H1 (cell line): Measurements from ENCODE around the gene C19orf44. TPM values are rescaled to one million over a fixed set of nuclear protein-coding genes. Genes with fewer than 3 reads are reported as not detected.

Experiments
- CTCF ChIA-PET: fragments of 300-600 bp; sonication (Branson Sonifier 250); formaldehyde crosslinking; loops from one replicate; lab custom pipeline; 2021; ENCODE audit not compliant: partially characterized antibody; lab: Charles Lee
- POLR2A ChIA-PET: fragments of 300-600 bp; sonication (Branson Sonifier 250); formaldehyde crosslinking; loops from one replicate; lab custom pipeline; 2021; ENCODE audit warnings: inconsistent platforms; ENCODE audit not compliant: partially characterized antibody; lab: Charles Lee
- DNase-seq, 2 experiments: peaks; one replicate each; pipeline versions ENCODE4 v3.0.0 to v3.0.0-alpha.2; 2010 to 2022; ENCODE audit warnings: low spot score in 2 of 2, low read depth in 1 of 2, mixed read lengths in 1 of 2
- FAIRE-seq: peaks from 2 replicates; lab custom pipeline; 2011; peaks lifted over from hg19 to GRCh38; lab: Jason Lieb, UNC
- H2AFZ ChIP-seq: 2 replicates; pipeline ENCODE4 v1.8.1; 2012; ENCODE audit warnings: low read length, inconsistent platforms
- H2AK5ac ChIP-seq: 2 replicates; pipeline ENCODE4 v1.6.1; 2013; ENCODE audit warnings: low read depth, low read length
- H2BK120ac ChIP-seq: replicated peaks from 2 replicates; pipeline ENCODE3; 2013; ENCODE audit warnings: low read depth, low read length, inconsistent platforms
- H2BK12ac ChIP-seq: 2 replicates; pipeline ENCODE4 v1.6.1; 2013; ENCODE audit warnings: low read depth, low read length
- H2BK15ac ChIP-seq: 2 replicates; pipeline ENCODE4 v1.6.1; 2013; ENCODE audit warnings: low read length
- H2BK20ac ChIP-seq: 2 replicates; pipeline ENCODE4 v1.6.1; 2013; ENCODE audit warnings: low read length
- H2BK5ac ChIP-seq: 2 replicates; pipeline ENCODE4 v1.6.1; 2013; ENCODE audit warnings: low read depth, low read length
- H3K14ac ChIP-seq: 2 replicates; pipeline ENCODE4 v1.6.1; 2013; ENCODE audit warnings: inconsistent platforms; ENCODE audit not compliant: insufficient read length
- H3K18ac ChIP-seq: 2 replicates; pipeline ENCODE4 v1.6.1; 2013; ENCODE audit warnings: low read length; ENCODE audit errors: extremely low read depth
- H3K23ac ChIP-seq: 2 replicates; pipeline ENCODE4 v1.6.1; 2013; ENCODE audit warnings: inconsistent platforms; ENCODE audit not compliant: insufficient read length
- H3K23me2 ChIP-seq: 2 replicates; pipeline ENCODE4 v1.6.1; 2013; ENCODE audit warnings: low read depth, low read length
- H3K27ac ChIP-seq: 2 replicates; pipeline ENCODE4 v1.6.1; 2011; ENCODE audit warnings: low read depth, low read length, inconsistent platforms
- H3K27me3 ChIP-seq, 4 experiments: replicated peaks in 1 of 4; 1 replicate in 1 of 4; 2 replicates in 3 of 4; pipeline versions ENCODE4 v1.6.1 to v1.8.1; 2011 to 2013; ENCODE audit warnings: low read length in 3 of 4, mild to moderate bottlenecking in 3 of 4, inconsistent platforms in 2 of 4, mixed read lengths in 2 of 4, moderate library complexity in 1 of 4; ENCODE audit not compliant: control insufficient read depth in 3 of 4, insufficient read depth in 3 of 4; ENCODE audit errors: extremely low read depth in 1 of 4
- H3K36me3 ChIP-seq, 4 experiments: 2 replicates each; pipeline versions ENCODE4 v1.6.1 to v1.8.1; 2011 to 2013; ENCODE audit warnings: mild to moderate bottlenecking in 4 of 4, low read length in 3 of 4, moderate library complexity in 2 of 4, control low read depth in 1 of 4, inconsistent platforms in 1 of 4; ENCODE audit not compliant: insufficient read depth in 4 of 4, control insufficient read depth in 2 of 4
- H3K4ac ChIP-seq: replicated peaks from 2 replicates; pipeline ENCODE3; 2013; ENCODE audit warnings: low read length, low read depth, mixed read lengths, inconsistent platforms; ENCODE audit not compliant: insufficient read length
- H3K4me1 ChIP-seq, 4 experiments: replicated peaks in 1 of 4; 1 replicate in 1 of 4; 2 replicates in 3 of 4; pipeline versions ENCODE4 v1.6.1 to v1.8.1; 2011 to 2013; ENCODE audit warnings: low read length in 3 of 4, inconsistent platforms in 2 of 4, mixed read lengths in 1 of 4; ENCODE audit not compliant: insufficient read depth in 4 of 4, control insufficient read depth in 3 of 4
- H3K4me2 ChIP-seq, 2 experiments: 2 replicates each; pipeline versions ENCODE4 v1.6.1 to v1.8.1; 2011 to 2013; ENCODE audit warnings: low read depth in 2 of 2, low read length in 2 of 2, control low read depth in 1 of 2, inconsistent platforms in 1 of 2, mild to moderate bottlenecking in 1 of 2; ENCODE audit not compliant: insufficient read depth in 1 of 2
- H3K4me3 ChIP-seq, 4 experiments: fragments of 200-600, 300-600 bp in 1 of 4; sonication (generic), shearing (Covaris generic), sonication (Bioruptor Twin) in 1 of 4; 2 replicates each; pipeline versions ENCODE4 v1.5.1 to v1.8.1; 2011 to 2016; ENCODE audit warnings: low read length in 4 of 4, low read depth in 3 of 4, control low read depth in 2 of 4, inconsistent platforms in 2 of 4, mild to moderate bottlenecking in 2 of 4, mixed read lengths in 1 of 4, moderate library complexity in 1 of 4; ENCODE audit not compliant: insufficient read depth in 2 of 4; ENCODE audit errors: extremely low read depth in 1 of 4
- H3K56ac ChIP-seq: replicated peaks from 2 replicates; pipeline ENCODE3; 2013; ENCODE audit warnings: low read depth, mild to moderate bottlenecking, mixed read lengths, low read length, inconsistent platforms; ENCODE audit not compliant: insufficient read length
- H3K79me1 ChIP-seq: 2 replicates; pipeline ENCODE4 v1.6.1; 2013; ENCODE audit warnings: low read depth, low read length, control low read depth
- H3K79me2 ChIP-seq, 2 experiments: 2 replicates each; pipeline versions ENCODE4 v1.6.1 to v1.8.1; 2012 to 2013; ENCODE audit warnings: low read length in 2 of 2, mild to moderate bottlenecking in 2 of 2, inconsistent platforms in 1 of 2; ENCODE audit not compliant: insufficient read depth in 2 of 2, control insufficient read depth in 1 of 2
- H3K9ac ChIP-seq, 4 experiments: replicated peaks in 1 of 4; 1 replicate in 1 of 4; 2 replicates in 3 of 4; pipeline versions ENCODE4 v1.6.1 to v1.8.1; 2011 to 2013; ENCODE audit warnings: low read depth in 3 of 4, low read length in 3 of 4, control low read depth in 2 of 4, mild to moderate bottlenecking in 2 of 4, moderate library complexity in 2 of 4, inconsistent platforms in 1 of 4; ENCODE audit errors: extremely low read depth in 1 of 4
- H3K9me3 ChIP-seq, 2 experiments: 2 replicates each; pipeline versions ENCODE4 v1.6.1 to v1.8.1; 2012 to 2013; ENCODE audit warnings: mild to moderate bottlenecking in 2 of 2, moderate library complexity in 2 of 2, control low read depth in 1 of 2, inconsistent platforms in 1 of 2, low read depth in 1 of 2, low read length in 1 of 2, mixed read lengths in 1 of 2; ENCODE audit not compliant: insufficient read depth in 2 of 2
- H4K20me1 ChIP-seq, 2 experiments: replicated peaks in 1 of 2; 2 replicates each; pipeline versions ENCODE3 to v1.8.1; 2011 to 2013; ENCODE audit warnings: inconsistent platforms in 2 of 2, low read length in 2 of 2, mild to moderate bottlenecking in 1 of 2; ENCODE audit not compliant: insufficient read depth in 2 of 2, control insufficient read depth in 1 of 2
- H4K5ac ChIP-seq: 2 replicates; pipeline ENCODE4 v1.6.1; 2013; ENCODE audit warnings: low read length, low read depth, mixed read lengths, inconsistent platforms; ENCODE audit not compliant: insufficient read length
- H4K8ac ChIP-seq: 2 replicates; pipeline ENCODE4 v1.8.0; 2013; ENCODE audit warnings: mild to moderate bottlenecking, moderate library complexity, low read length, inconsistent platforms; ENCODE audit not compliant: insufficient read depth; ENCODE audit errors: extremely low read depth
- H4K91ac ChIP-seq: replicated peaks from 2 replicates; pipeline ENCODE3; 2013; ENCODE audit warnings: low read length, mixed read lengths, inconsistent platforms; ENCODE audit not compliant: insufficient read length
- CREB1 ChIP-seq: IDR thresholded peaks from 2 replicates; pipeline ENCODE4 v1.6.1; 2012; ENCODE audit warnings: inconsistent platforms
- CTCF ChIP-seq, 3 experiments: IDR thresholded peaks; 1 replicate in 2 of 3; 2 replicates in 1 of 3; pipeline versions ENCODE4 v1.5.1 to v1.6.1; 2011; ENCODE audit warnings: low read length in 3 of 3, mild to moderate bottlenecking in 3 of 3, inconsistent platforms in 2 of 3, low read depth in 1 of 3, moderate library complexity in 1 of 3; ENCODE audit not compliant: insufficient read depth in 1 of 3; ENCODE audit errors: control extremely low read depth in 1 of 3
- NANOG ChIP-seq: IDR thresholded peaks from 2 replicates; pipeline ENCODE4 v1.6.1; 2011; ENCODE audit warnings: low read length, low read depth, mild to moderate bottlenecking, inconsistent platforms; ENCODE audit not compliant: insufficient read depth, poor library complexity, severe bottlenecking
- SRF ChIP-seq: IDR thresholded peaks from 2 replicates; pipeline ENCODE4 v1.6.1; 2011; ENCODE audit warnings: mild to moderate bottlenecking, low read depth, low read length, moderate library complexity
- TEAD4 ChIP-seq: IDR thresholded peaks from 2 replicates; pipeline ENCODE4 v1.6.1; 2012; ENCODE audit warnings: low read depth, low read length, inconsistent platforms, mixed read lengths
- ZNF274 ChIP-seq: IDR thresholded peaks from 2 replicates; pipeline ENCODE4 v1.7.0; 2012; ENCODE audit warnings: low read length, borderline replicate concordance; ENCODE audit errors: extremely low read depth
- WGBS, 2 experiments: shearing (Covaris generic) in 1 of 2; methylation state at CpG; one replicate each; pipeline versions ENCODE4 v1.1.6 to v1.1.7; 2013 to 2015; ENCODE audit warnings: low lambda C conversion rate in 2 of 2, mixed read lengths in 2 of 2, inconsistent platforms in 1 of 2, low coverage in 1 of 2, missing lambda C conversion rate in 1 of 2; ENCODE audit not compliant: insufficient replicate concordance in 2 of 2, insufficient coverage in 1 of 2, insufficient read length in 1 of 2; ENCODE audit errors: extremely low coverage in 1 of 2, missing lambda C conversion rate in 1 of 2; 5-methylcytosine and 5-hydroxymethylcytosine counted together
- polyA plus RNA-seq, 7 experiments: library from polyadenylated mRNA; depleted of rRNA in 3 of 7; stranded (reverse) in 5 of 7; unstranded in 2 of 7; fragments of >200 nt in 5 of 7; fragments of 200-250 nt in 2 of 7; gene quantifications; 1 replicate in 5 of 7; 2 replicates in 1 of 7; 4 replicates in 1 of 7; pipeline versions ENCODE4 v1.2.1 to v1.2.3, GENCODE V29; 2011 to 2013; ENCODE audit warnings: missing spikeins in 2 of 7, mixed read lengths in 2 of 7
- total RNA-seq: library from RNA; stranded (reverse); fragmentation: NEBNext Ultra II Directional; extraction: Animal tissue kit (Norgen Biotek cat#: 25700); gene quantifications from 2 replicates; pipeline ENCODE4 v1.2.1, GENCODE V29; 2021

C19orf44 gene
- total and polyA plus RNA-seq, 2 of the 8 experiments (the other 6 are each of a cell fraction or from before 2014, with no cell fraction given): 2.1 to 4.5 TPM

- H3K9me3 ChIP-seq: peaks cover 0 to 5% of the 10 kb centered on the region in 2 experiments; a peak in 1 of 4 replicates
- no peak overlapping the region for H3K27ac ChIP-seq
- H2BK15ac ChIP-seq: no peak overlapping the region
- no peak overlapping the region for H3K4ac ChIP-seq
- H3K79me1 ChIP-seq: no peaks in the 10 kb centered on the region
- H3K4me2 ChIP-seq: no peak overlapping the region
- no peak overlapping the region for H3K56ac ChIP-seq
- H2BK20ac ChIP-seq: no peak overlapping the region
- CTCF ChIA-PET: interaction anchor here (1.1 to 2.7 kb wide), 2 partner anchors 20 to 34 kb away, joined by 3 to 11 read pairs; partner anchors contain the start of genes C19orf44 and CALR3
- no peak overlapping the region for H3K23ac ChIP-seq
- H3K36me3 ChIP-seq: no peaks in the 10 kb centered on the region
- H2AK5ac ChIP-seq: no peak overlapping the region
- no peak overlapping the region for H3K4me3 ChIP-seq
- POLR2A ChIA-PET: interaction anchor here (0.7 to 1.8 kb wide), 2 partner anchors 11 to 134 kb away, joined by 3 to 4 read pairs; no protein-coding TSS in a partner anchor
- H3K18ac ChIP-seq: no peak overlapping the region
- no peak overlapping the region for H4K8ac ChIP-seq
- no peak overlapping the region for H4K91ac ChIP-seq
- H2BK120ac ChIP-seq: no peak overlapping the region
- DNase-seq (no peak), FAIRE-seq (no peak)
- no peak overlapping the region for H3K9ac ChIP-seq
- H2BK5ac ChIP-seq: no peak overlapping the region
- no peak overlapping the region for H3K14ac ChIP-seq
- 88% methylated on average over 3 of the region's 3 CpGs; no CpG with 5 or more reads in 1 of the 2 experiments for whole genome bisulfite sequencing, 2 experiments
- H3K79me2 ChIP-seq: no peaks in the 10 kb centered on the region
- H2BK12ac ChIP-seq: no peak overlapping the region
- H3K23me2 ChIP-seq: peaks cover 4% of the 10 kb centered on the region; the same call in 1 of the 2 replicates
- H4K5ac ChIP-seq: no peak overlapping the region
- H2AFZ ChIP-seq: no peak overlapping the region
- H3K27me3 ChIP-seq: no peaks in the 10 kb centered on the region
- H4K20me1 ChIP-seq: no peaks in the 10 kb centered on the region
- no peaks in the 10 kb centered on the region for H3K4me1 ChIP-seq
- no peak for TF ChIP-seq CREB1
- TF ChIP-seq CTCF (IDR thresholded peaks at IDR 0.05; ENCODE audit: control extremely low read depth in 1 of 3, insufficient read depth in 1 of 3, low read depth in 1 of 3, low read length in 3 of 3): peak in 1 of 3 experiments; percentile 3; a peak in 1 of 4 replicates
- no peak for TF ChIP-seq TEAD4
- no peak for TF ChIP-seq ZNF274
- TF ChIP-seq SRF: no peak
- TF ChIP-seq NANOG: no peak
Measured at GRCh38 chr19:16476401-16476800, 19.8 kb upstream of the C19orf44 start.
